DOHH2 (cell line): ENCODE results near the gene PLEKHG7.

Source experiments
- EZH2phosphoT487 ChIP-seq: fragments of 200-600 bp; sonication (generic); IDR thresholded peaks from 2 replicates; pipeline ENCODE4 v1.6.1; 2017; ENCODE audit warnings: borderline replicate concordance, mild to moderate bottlenecking, antibody characterized with exemption, low read length, moderate library complexity, mixed read lengths
- TF ChIP-seq, protein P1 (sequence below): fragments of 200-600 bp; sonication (generic); IDR thresholded peaks from one replicate; pipeline ENCODE4 v1.5.1; 2014; ENCODE audit warnings: antibody characterized with exemption, mild to moderate bottlenecking, low read depth, low read length; ENCODE audit not compliant: poor library complexity, severe bottlenecking

DNA sequence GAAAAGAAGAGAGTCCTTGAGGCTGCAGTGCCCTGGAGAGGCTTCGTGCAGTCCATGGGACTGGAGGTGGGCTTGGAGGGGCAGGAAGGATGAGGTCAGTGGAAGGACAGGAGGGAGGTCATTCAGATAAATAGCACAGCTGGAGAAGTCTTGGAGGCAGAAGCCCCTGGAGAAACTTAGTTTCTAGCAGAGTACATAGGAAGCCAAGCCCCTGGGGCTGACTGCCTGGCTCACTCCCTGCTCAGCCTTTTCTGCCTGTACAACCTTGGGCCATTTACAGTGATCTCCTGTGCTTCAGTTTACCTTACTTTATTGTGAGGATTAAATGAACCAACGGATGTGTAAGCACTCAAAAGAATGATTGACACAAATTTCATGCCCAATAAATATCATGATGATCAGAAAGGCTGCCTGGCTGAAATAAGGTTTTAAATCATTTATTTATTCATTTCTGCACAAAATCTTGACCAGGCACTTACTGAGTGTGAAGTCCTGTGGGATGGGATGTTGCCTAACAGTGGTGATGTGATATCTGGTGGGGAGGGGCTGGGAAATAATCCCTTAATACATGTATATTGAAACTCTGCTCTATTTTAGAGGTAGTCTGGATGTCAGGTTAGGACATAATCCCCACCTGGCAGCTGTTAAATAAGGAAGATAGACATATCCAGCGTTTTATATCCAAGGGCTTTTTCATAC lies 54.3 kb downstream of the PLEKHG7 start:
- TF ChIP-seq, protein P1, sequence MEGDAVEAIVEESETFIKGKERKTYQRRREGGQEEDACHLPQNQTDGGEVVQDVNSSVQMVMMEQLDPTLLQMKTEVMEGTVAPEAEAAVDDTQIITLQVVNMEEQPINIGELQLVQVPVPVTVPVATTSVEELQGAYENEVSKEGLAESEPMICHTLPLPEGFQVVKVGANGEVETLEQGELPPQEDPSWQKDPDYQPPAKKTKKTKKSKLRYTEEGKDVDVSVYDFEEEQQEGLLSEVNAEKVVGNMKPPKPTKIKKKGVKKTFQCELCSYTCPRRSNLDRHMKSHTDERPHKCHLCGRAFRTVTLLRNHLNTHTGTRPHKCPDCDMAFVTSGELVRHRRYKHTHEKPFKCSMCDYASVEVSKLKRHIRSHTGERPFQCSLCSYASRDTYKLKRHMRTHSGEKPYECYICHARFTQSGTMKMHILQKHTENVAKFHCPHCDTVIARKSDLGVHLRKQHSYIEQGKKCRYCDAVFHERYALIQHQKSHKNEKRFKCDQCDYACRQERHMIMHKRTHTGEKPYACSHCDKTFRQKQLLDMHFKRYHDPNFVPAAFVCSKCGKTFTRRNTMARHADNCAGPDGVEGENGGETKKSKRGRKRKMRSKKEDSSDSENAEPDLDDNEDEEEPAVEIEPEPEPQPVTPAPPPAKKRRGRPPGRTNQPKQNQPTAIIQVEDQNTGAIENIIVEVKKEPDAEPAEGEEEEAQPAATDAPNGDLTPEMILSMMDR = no peak
- no peak for TF ChIP-seq EZH2phosphoT487
